Right forelimb (tissue), 1 donor: Measurements from ENCODE around the gene GOLGA8S.
"Not testable (repeated sequence)": the region's sequence is repeated elsewhere in the genome, so short reads cannot be mapped to it uniquely, and the experiment has no call there.

Source experiments
- DNase-seq: peaks from one replicate; pipeline ENCODE4 v3.0.0-alpha.2; 2018

The GOLGA8S gene

GRCh38 chr15:23354448-23354847 lies at the start of gene GOLGA8S:
GOLGA8S (plus strand) TSS chr15:23354748; CDS start chr15:23354810, 62 bp downstream.
- not testable (repeated sequence) for DNase-seq

DNA sequence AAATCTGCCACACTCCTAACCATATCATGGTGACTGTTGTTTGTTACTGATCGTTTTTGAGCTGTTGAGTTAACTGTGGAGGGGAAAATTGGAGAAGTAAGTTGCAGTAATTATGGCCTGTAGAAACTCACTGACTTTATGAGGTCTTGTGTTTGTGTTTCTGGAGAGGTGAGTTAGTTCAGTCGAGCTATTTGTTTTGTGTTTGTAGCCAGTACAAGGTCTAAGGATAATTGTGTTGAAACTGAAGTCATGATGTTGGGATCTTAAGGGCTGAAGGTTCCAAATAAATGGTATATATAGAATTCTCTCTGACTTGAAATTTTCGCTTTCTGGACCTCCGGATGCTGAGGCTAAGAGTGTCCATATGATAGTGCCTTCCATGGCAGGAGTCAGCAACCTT lies 49.7 kb upstream of the GOLGA8S start:
- not testable (repeated sequence) for DNase-seq

DNA sequence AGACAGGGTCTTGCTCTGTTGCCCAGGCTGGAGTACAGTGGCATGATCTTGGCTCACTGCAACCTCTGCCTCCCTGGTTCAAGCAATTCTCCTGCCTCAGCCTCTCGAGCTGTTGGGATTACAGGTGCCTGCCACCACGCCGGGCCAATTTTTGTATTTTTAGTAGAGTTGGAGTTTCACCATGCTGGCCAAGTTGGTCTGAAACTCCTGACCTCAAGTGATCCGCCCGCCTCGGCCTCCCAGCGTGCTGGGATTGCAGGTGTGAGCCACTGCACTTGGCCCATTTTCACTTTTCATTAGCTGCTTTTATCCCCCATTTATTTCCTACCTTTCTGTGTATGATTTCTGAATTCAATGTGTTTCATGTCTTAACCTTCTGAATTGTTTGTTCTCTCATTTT lies 48.6 kb upstream of the GOLGA8S start:
- not testable (repeated sequence) for DNase-seq

GRCh38 chr15:23311233-23311632 lies 43.3 kb upstream of the GOLGA8S start:
- not testable (repeated sequence) for DNase-seq

- DNase-seq = not testable (repeated sequence)
Measured at GRCh38 chr15:23334096-23334495, 20.5 kb upstream of the GOLGA8S start, which contains the start of gene GOLGA6L26. GOLGA6L26 (minus strand) TSS chr15:23334196; CDS start chr15:23334135, 61 bp downstream.

GRCh38 chr15:23362622-23363021 lies 8.1 kb downstream of the GOLGA8S start:
- DNase-seq = not testable (repeated sequence)

DNA sequence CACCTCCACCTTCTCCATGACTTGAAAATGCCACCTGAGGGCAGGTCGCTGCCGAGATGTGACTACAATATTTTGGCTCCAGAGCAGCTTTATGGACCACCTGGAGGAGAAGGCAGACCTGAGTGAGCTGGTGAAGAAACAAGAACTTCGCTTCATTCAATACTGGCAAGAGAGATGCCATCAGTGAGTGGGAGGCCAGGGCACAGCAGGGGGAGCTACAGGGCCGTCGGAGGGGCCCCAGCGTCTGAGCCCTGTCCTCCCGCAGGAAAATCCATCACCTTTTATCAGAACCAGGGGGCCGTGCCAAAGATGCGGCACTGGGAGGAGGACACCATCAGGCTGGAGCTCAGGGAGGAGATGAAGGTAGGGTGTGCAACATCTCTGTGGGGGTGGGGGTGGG lies 9.7 kb downstream of the GOLGA8S start:
- not testable (repeated sequence) for DNase-seq

DNA sequence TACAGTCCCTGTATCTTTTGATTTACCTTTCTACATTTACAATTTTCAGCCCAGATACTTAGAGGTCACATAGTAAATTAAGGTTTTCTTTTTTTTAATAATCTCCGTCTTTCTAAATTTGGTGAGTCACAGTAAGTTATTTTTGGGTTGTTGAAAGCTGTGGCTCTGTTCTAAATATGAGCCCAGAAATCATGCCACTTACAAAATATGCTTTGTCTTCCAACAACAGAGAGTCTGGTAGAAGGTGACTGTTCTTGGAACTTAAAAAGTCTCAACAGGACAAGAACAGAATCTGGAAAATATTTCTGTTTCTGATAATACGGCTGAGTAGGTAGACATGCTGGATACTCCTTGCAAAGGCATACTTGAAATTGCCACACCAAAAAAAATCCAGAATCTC lies 16.0 kb downstream of the GOLGA8S start:
- DNase-seq = no peak

- DNase-seq = not testable (repeated sequence)
Measured at GRCh38 chr15:23371134-23371533, 16.6 kb downstream of the GOLGA8S start.

DNA sequence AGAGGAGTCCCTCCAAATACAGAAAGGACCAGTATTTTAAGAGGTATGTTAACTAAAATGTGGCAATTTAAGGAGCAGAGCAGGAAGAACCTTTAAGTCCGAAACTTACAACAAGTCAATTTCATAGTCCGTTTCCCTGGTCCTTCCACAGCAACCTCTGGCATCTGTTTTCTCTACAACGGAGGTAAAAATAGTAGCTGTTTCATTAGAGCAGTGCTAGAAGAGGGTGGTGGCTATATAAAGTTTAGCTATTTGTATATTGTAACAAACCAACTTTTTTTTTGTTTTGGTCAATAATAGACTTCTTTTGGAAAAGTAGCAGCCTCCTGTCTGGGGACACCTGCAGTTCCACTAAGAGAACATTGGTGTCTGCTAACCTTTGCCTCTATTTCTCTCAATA lies 17.3 kb downstream of the GOLGA8S start:
- DNase-seq = not testable (repeated sequence)

- DNase-seq = no peak
Measured at GRCh38 chr15:23372284-23372683, 17.7 kb downstream of the GOLGA8S start.

DNA sequence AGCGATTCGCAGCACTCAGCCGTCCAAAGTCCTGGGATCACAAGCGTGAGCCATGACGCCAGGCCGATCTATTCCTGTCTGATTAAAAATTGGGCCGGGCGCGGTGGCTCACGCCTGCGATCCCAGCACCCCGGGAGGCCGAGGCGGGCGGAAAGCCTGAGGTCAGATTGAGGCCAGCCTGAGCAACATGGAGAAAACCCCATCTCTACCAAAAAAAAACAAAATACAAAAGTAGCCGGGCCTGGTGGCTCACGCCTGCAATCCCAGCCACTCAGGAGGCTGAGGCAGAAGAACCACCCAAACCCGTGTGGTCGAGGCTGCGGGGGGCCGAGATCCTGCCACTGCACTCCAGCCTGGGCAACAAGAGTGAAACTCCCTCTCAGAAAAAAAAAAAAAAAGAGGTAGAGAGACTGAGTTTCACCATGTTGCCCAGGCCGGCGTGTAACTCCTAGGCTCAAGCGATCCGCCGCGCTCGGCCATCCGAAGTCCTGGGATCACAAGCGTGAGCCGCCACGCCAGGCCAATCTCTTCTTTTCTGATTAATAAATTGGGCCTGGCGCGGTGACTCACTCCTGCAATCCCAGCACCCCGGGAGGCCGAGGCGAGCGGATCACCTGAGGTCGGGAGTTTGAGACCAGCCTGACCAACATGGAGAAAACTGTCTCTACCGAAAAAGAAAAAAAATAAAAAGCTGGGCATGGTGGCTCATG lies 18.5 kb downstream of the GOLGA8S start:
- not testable (repeated sequence) for DNase-seq

- not testable (repeated sequence) for DNase-seq
Measured at GRCh38 chr15:23374226-23374625, 19.7 kb downstream of the GOLGA8S start.

DNA sequence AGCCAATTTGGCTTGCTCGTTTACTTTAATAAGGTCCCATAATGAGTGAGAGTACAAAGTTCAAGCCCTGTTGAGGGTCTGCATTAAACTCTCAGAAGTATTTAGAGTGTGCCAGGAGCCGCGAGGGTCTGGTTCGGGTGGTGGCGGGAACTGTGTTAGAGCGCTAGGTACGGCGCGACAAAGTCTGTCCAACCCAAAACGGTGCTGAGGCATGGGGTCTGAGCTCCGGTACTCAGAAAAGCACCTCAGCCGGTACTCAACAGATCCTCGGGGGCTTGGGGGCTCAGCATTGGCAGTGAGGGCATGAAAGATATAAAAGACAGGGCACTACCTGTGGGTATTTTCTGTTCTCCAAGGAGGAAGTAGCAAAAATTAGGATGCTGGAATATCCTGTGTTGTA lies 24.4 kb downstream of the GOLGA8S start:
- DNase-seq = not testable (repeated sequence)

GRCh38 chr15:23380700-23381099 lies 26.2 kb downstream of the GOLGA8S start:
- DNase-seq = not testable (repeated sequence)

DNA sequence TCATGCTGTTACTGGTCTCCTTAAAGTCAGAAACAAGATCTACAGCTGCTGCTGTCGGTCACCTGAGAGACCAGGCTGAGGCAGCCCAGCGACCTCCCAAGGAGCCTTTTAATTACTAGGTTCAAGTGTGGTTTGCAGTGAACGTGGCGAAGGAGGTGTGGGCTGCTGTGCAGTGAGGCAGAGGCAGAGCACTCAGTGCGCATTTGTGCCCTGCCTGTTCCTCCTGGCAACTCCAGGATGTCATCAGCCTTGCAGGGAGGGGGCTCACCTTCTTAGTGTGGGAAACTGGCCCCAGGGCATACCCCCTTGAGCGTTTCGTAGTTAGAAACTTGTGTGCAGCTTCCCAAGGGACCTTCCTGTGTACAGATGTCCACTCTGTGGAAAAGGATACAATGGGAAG lies 26.6 kb downstream of the GOLGA8S start:
- not testable (repeated sequence) for DNase-seq

- DNase-seq = no peak
Measured at GRCh38 chr15:23384371-23384770, 29.8 kb downstream of the GOLGA8S start.

DNA sequence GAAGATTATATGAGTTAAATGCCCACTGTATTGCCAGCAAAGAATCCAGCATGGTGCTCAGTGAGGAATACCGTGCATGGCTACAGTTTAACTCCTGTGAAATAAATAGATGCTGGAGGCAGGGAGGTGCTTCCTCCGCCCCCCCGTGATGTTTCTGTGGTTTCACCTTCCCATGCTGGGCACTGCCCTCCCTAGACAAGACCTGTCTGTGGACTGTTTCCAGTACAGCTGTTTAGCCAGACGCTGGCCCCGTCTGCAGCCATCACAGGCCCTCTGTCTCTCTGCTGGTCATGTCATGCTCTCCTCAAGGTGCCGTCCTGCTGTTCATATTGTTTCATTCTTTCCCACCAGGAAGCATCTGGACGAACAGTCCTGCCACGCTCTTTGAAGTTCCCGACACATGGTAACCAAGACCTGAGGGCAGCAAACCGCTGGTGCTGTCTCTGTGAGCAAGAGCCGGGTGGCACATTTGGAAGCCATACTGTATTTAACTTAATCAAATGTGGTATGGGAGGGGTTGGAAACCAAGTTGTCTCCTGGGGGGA lies 31.4 kb downstream of the GOLGA8S start:
- no peak for DNase-seq

- no peak for DNase-seq
Measured at GRCh38 chr15:23387621-23388190, 33.2 kb downstream of the GOLGA8S start.

GRCh38 chr15:23395030-23395692 lies 40.6 kb downstream of the GOLGA8S start:
- no peak for DNase-seq

GRCh38 chr15:23395832-23396231 lies 41.3 kb downstream of the GOLGA8S start:
- no peak for DNase-seq

- DNase-seq = no peak
Measured at GRCh38 chr15:23397779-23398178, 43.2 kb downstream of the GOLGA8S start.

- DNase-seq = not testable (repeated sequence)
Measured at GRCh38 chr15:23398357-23398756, 43.8 kb downstream of the GOLGA8S start.
